Measurements from ENCODE around the gene HIGD2A.

- no peak for TF ChIP-seq POLR2A (IDR thresholded peaks at IDR 0.05)
- no peak for TF ChIP-seq CTCF (IDR thresholded peaks at IDR 0.05)
- no peak for TF ChIP-seq EP300 (IDR thresholded peaks at IDR 0.05)
Observed at GRCh38 chr5:176391479-176391878, 2.9 kb downstream of the HIGD2A start.
